Memory B cell (primary cell): Measurements from ENCODE around the gene MARS2.

Source experiments
- ATAC-seq: fragments of 150-1000 bp; cut with Tn5 transposase; 2 replicates; pipeline ENCODE4 v1.10.0; 2021; ENCODE audit warnings: low read depth, mild to moderate bottlenecking, moderate library complexity
- DNase-seq, 2 donors: peaks; one replicate each; pipeline ENCODE4 v3.0.0; 2022; ENCODE audit warnings: low spot score in 2 of 2
- H3K27ac Mint-ChIP-seq: one replicate; pipeline ENCODE4 v1.8.0; 2022; ENCODE audit warnings: mild to moderate bottlenecking, moderate library complexity, mixed read lengths
- H3K27me3 Mint-ChIP-seq: one replicate; pipeline ENCODE4 v1.8.0; 2022; ENCODE audit warnings: mixed read lengths
- H3K36me3 Mint-ChIP-seq: one replicate; pipeline ENCODE4 v1.8.0; 2022; ENCODE audit warnings: mild to moderate bottlenecking, mixed read lengths
- H3K4me1 Mint-ChIP-seq: one replicate; pipeline ENCODE4 v1.8.0; 2022; ENCODE audit warnings: mixed read lengths
- H3K4me3 Mint-ChIP-seq: one replicate; pipeline ENCODE4 v1.8.0; 2022; ENCODE audit warnings: mild to moderate bottlenecking, moderate library complexity, mixed read lengths
- H3K9me3 Mint-ChIP-seq: one replicate; pipeline ENCODE4 v1.8.0; 2022; ENCODE audit warnings: mixed read lengths

The MARS2 gene

GRCh38 chr2:197705121-197705911, at the start of gene MARS2:
Gene MARS2 (plus strand): TSS chr2:197705369. CDS start chr2:197705406, 37 bp downstream.
- peaks cover 12% of the 10 kb centered on the region for H3K36me3 Mint-ChIP-seq
- peak; percentile 85 for ATAC-seq
- H3K4me3 Mint-ChIP-seq: peak within 1 kb of the TSS; percentile 90
- peaks cover 9% of the 10 kb centered on the region for H3K27me3 Mint-ChIP-seq
- peak; percentile 80 to 91 for DNase-seq
- H3K9me3 Mint-ChIP-seq: no peaks in the 10 kb centered on the region
- peak within 1 kb of the TSS; percentile 90 for H3K27ac Mint-ChIP-seq
- peaks cover 34% of the 10 kb centered on the region for H3K4me1 Mint-ChIP-seq

- Mint-ChIP-seq H3K4me3 (no peak overlapping the region), H3K9me3 (peaks cover 2% of the 10 kb centered on the region), H3K36me3 (no peaks in the 10 kb centered on the region), H3K27me3 (peaks cover 2% of the 10 kb centered on the region), H3K4me1 (peaks cover 2% of the 10 kb centered on the region), H3K27ac (no peak overlapping the region)
- no peak for ATAC-seq
- DNase-seq: no peak
Measured at GRCh38 chr2:197657562-197657961, 47.6 kb upstream of the MARS2 start.

- no peak for DNase-seq
- no peak for ATAC-seq
- H3K27me3 Mint-ChIP-seq: peaks cover 5% of the 10 kb centered on the region
- H3K36me3 Mint-ChIP-seq: peaks cover 6% of the 10 kb centered on the region
- no peak overlapping the region for H3K4me3 Mint-ChIP-seq
- peaks cover 4% of the 10 kb centered on the region for H3K4me1 Mint-ChIP-seq
- no peak overlapping the region for H3K27ac Mint-ChIP-seq
- peaks cover 7% of the 10 kb centered on the region for H3K9me3 Mint-ChIP-seq
Measured at GRCh38 chr2:197661626-197662025, 43.5 kb upstream of the MARS2 start.

- H3K27ac Mint-ChIP-seq: no peak overlapping the region
- peaks cover 4% of the 10 kb centered on the region for H3K4me1 Mint-ChIP-seq
- peaks cover 10% of the 10 kb centered on the region for H3K36me3 Mint-ChIP-seq
- ATAC-seq (no peak), DNase-seq (no peak)
- H3K27me3 Mint-ChIP-seq: peaks cover 19% of the 10 kb centered on the region
- H3K4me3 Mint-ChIP-seq: no peak overlapping the region
- H3K9me3 Mint-ChIP-seq: peaks cover 14% of the 10 kb centered on the region
Measured at GRCh38 chr2:197666277-197666676, 38.9 kb upstream of the MARS2 start.

GRCh38 chr2:197668296-197668695, 36.9 kb upstream of the MARS2 start:
- ATAC-seq: no peak
- Mint-ChIP-seq H3K27ac (no peak overlapping the region), H3K4me1 (peaks cover 2% of the 10 kb centered on the region), H3K27me3 (peaks cover 20% of the 10 kb centered on the region), H3K4me3 (no peak overlapping the region), H3K36me3 (peaks cover 10% of the 10 kb centered on the region), H3K9me3 (peaks cover 11% of the 10 kb centered on the region)
- no peak for DNase-seq

GRCh38 chr2:197669077-197669476, 36.1 kb upstream of the MARS2 start:
- Mint-ChIP-seq H3K4me3 (no peak overlapping the region), H3K27me3 (peaks cover 20% of the 10 kb centered on the region), H3K36me3 (peaks cover 10% of the 10 kb centered on the region), H3K27ac (no peak overlapping the region), H3K4me1 (peaks cover 2% of the 10 kb centered on the region), H3K9me3 (peaks cover 11% of the 10 kb centered on the region)
- no peak for ATAC-seq
- DNase-seq: no peak

GRCh38 chr2:197672371-197672893, 32.7 kb upstream of the MARS2 start:
- no peaks in the 10 kb centered on the region for H3K4me1 Mint-ChIP-seq
- peaks cover 1% of the 10 kb centered on the region for H3K36me3 Mint-ChIP-seq
- no peak for DNase-seq
- peaks cover 2% of the 10 kb centered on the region for H3K9me3 Mint-ChIP-seq
- no peak overlapping the region for H3K27ac Mint-ChIP-seq
- peaks cover 16% of the 10 kb centered on the region for H3K27me3 Mint-ChIP-seq
- ATAC-seq: no peak
- no peak overlapping the region for H3K4me3 Mint-ChIP-seq

- H3K4me3 Mint-ChIP-seq: no peak overlapping the region
- no peaks in the 10 kb centered on the region for H3K9me3 Mint-ChIP-seq
- H3K4me1 Mint-ChIP-seq: no peaks in the 10 kb centered on the region
Measured at GRCh38 chr2:197673106-197673505, 32.1 kb upstream of the MARS2 start.

GRCh38 chr2:197673606-197674005, 31.6 kb upstream of the MARS2 start:
- ATAC-seq: no peak

More at GRCh38 chr2:197673106-197673505, 32.1 kb upstream of the MARS2 start:
- ATAC-seq: no peak
- no peak overlapping the region for H3K27ac Mint-ChIP-seq
- no peaks in the 10 kb centered on the region for H3K36me3 Mint-ChIP-seq
- H3K27me3 Mint-ChIP-seq: peaks cover 18% of the 10 kb centered on the region
- DNase-seq: no peak

GRCh38 chr2:197674060-197674459, 31.1 kb upstream of the MARS2 start:
- Mint-ChIP-seq H3K9me3 (no peaks in the 10 kb centered on the region), H3K36me3 (no peaks in the 10 kb centered on the region), H3K4me1 (no peaks in the 10 kb centered on the region), H3K27ac (no peak overlapping the region), H3K27me3 (peaks cover 18% of the 10 kb centered on the region), H3K4me3 (no peak overlapping the region)
- ATAC-seq (no peak), DNase-seq (no peak)

More at GRCh38 chr2:197673606-197674005, 31.6 kb upstream of the MARS2 start:
- H3K27ac Mint-ChIP-seq: no peak overlapping the region
- H3K36me3 Mint-ChIP-seq: no peaks in the 10 kb centered on the region
- H3K27me3 Mint-ChIP-seq: peaks cover 20% of the 10 kb centered on the region
- DNase-seq: no peak
- H3K4me1 Mint-ChIP-seq: no peaks in the 10 kb centered on the region
- H3K9me3 Mint-ChIP-seq: no peaks in the 10 kb centered on the region
- no peak overlapping the region for H3K4me3 Mint-ChIP-seq

- Mint-ChIP-seq H3K4me3 (no peak overlapping the region), H3K36me3 (no peaks in the 10 kb centered on the region), H3K27ac (no peak overlapping the region), H3K9me3 (no peaks in the 10 kb centered on the region), H3K4me1 (no peaks in the 10 kb centered on the region), H3K27me3 (peaks cover 18% of the 10 kb centered on the region)
- no peak for ATAC-seq
- DNase-seq: no peak
Measured at GRCh38 chr2:197674591-197674990, 30.6 kb upstream of the MARS2 start.

- Mint-ChIP-seq H3K4me3 (no peak within 1 kb of the TSS), H3K27me3 (peaks cover 15% of the 10 kb centered on the region), H3K36me3 (no peaks in the 10 kb centered on the region), H3K9me3 (no peaks in the 10 kb centered on the region), H3K27ac (no peak within 1 kb of the TSS), H3K4me1 (no peaks in the 10 kb centered on the region)
- ATAC-seq (no peak), DNase-seq (no peak)
Measured at GRCh38 chr2:197675246-197675645, 29.9 kb upstream of the MARS2 start, which contains the start of gene RFTN2. Gene RFTN2 (minus strand): TSS chr2:197675587. CDS start chr2:197675458, 129 bp downstream.

GRCh38 chr2:197675711-197676188, 29.4 kb upstream of the MARS2 start:
- Mint-ChIP-seq H3K4me3 (no peak overlapping the region), H3K9me3 (no peaks in the 10 kb centered on the region), H3K36me3 (no peaks in the 10 kb centered on the region), H3K27ac (no peak overlapping the region), H3K27me3 (peaks cover 13% of the 10 kb centered on the region), H3K4me1 (no peaks in the 10 kb centered on the region)
- ATAC-seq (no peak), DNase-seq (no peak)

GRCh38 chr2:197677056-197677455, 28.1 kb upstream of the MARS2 start:
- ATAC-seq (no peak), DNase-seq (no peak)
- no peaks in the 10 kb centered on the region for H3K36me3 Mint-ChIP-seq
- peaks cover 8% of the 10 kb centered on the region for H3K27me3 Mint-ChIP-seq
- no peak overlapping the region for H3K4me3 Mint-ChIP-seq
- no peak overlapping the region for H3K27ac Mint-ChIP-seq
- H3K4me1 Mint-ChIP-seq: no peaks in the 10 kb centered on the region
- no peaks in the 10 kb centered on the region for H3K9me3 Mint-ChIP-seq
